Trophoblast cell (in vitro differentiated cells and primary cell): Measurements from ENCODE around the gene TSR3.
A peak's percentile ranks its signal among the peaks of the same experiment; 100 is the strongest.

Source experiments
- DNase-seq, 2 donors: peaks; one replicate each; pipeline ENCODE4 v3.0.0-alpha.2; 2016
- H2AFZ ChIP-seq: 2 replicates; pipeline ENCODE4 v1.6.1; 2013; ENCODE audit warnings: low read length, moderate library complexity, mild to moderate bottlenecking; ENCODE audit not compliant: insufficient read depth, poor library complexity
- H2AK5ac ChIP-seq: 2 replicates; pipeline ENCODE4 v1.6.1; 2013; ENCODE audit warnings: mild to moderate bottlenecking, low read length
- H2BK120ac ChIP-seq: 2 replicates; pipeline ENCODE4 v1.6.1; 2013; ENCODE audit warnings: low read length, mild to moderate bottlenecking, moderate library complexity; ENCODE audit not compliant: insufficient read depth, poor library complexity
- H2BK12ac ChIP-seq: 2 replicates; pipeline ENCODE4 v1.6.1; 2013; ENCODE audit warnings: mild to moderate bottlenecking, low read length, moderate library complexity
- H2BK5ac ChIP-seq: 2 replicates; pipeline ENCODE4 v1.6.1; 2013; ENCODE audit warnings: low read length, low read depth, moderate library complexity, mild to moderate bottlenecking; ENCODE audit not compliant: poor library complexity
- H3K14ac ChIP-seq: 2 replicates; pipeline ENCODE4 v1.6.1; 2013; ENCODE audit warnings: mild to moderate bottlenecking, low read length
- H3K18ac ChIP-seq: 2 replicates; pipeline ENCODE4 v1.6.1; 2013; ENCODE audit warnings: mild to moderate bottlenecking, low read length
- H3K23ac ChIP-seq: 2 replicates; pipeline ENCODE4 v1.6.1; 2013; ENCODE audit warnings: low read length
- H3K27ac ChIP-seq: 2 replicates; pipeline ENCODE4 v1.5.1; 2013; ENCODE audit warnings: low read depth, mild to moderate bottlenecking, inconsistent platforms, low read length, moderate library complexity
- H3K27me3 ChIP-seq: 2 replicates; pipeline ENCODE4 v1.6.1; 2013; ENCODE audit warnings: inconsistent platforms, mild to moderate bottlenecking, low read length, moderate library complexity; ENCODE audit not compliant: insufficient read depth
- H3K36me3 ChIP-seq, 2 experiments: 1 replicate in 1 of 2; 2 replicates in 1 of 2; pipeline ENCODE4 v1.6.1; 2013; ENCODE audit warnings: low read length in 2 of 2, mild to moderate bottlenecking in 2 of 2, moderate library complexity in 1 of 2; ENCODE audit not compliant: insufficient read depth in 2 of 2, control insufficient read depth in 1 of 2
- H3K4ac ChIP-seq: 2 replicates; pipeline ENCODE4 v1.6.1; 2013; ENCODE audit warnings: low read depth, mild to moderate bottlenecking, low read length, moderate library complexity
- H3K4me1 ChIP-seq, 2 experiments: 1 replicate in 1 of 2; 2 replicates in 1 of 2; pipeline ENCODE4 v1.6.1; 2013; ENCODE audit warnings: low read length in 2 of 2, mild to moderate bottlenecking in 2 of 2, moderate library complexity in 1 of 2; ENCODE audit not compliant: insufficient read depth in 2 of 2, control insufficient read depth in 1 of 2
- H3K4me2 ChIP-seq: 2 replicates; pipeline ENCODE4 v1.6.1; 2013; ENCODE audit warnings: inconsistent platforms, mild to moderate bottlenecking, low read length, moderate library complexity
- H3K4me3 ChIP-seq: 2 replicates; pipeline ENCODE4 v1.5.1; 2013; ENCODE audit warnings: mild to moderate bottlenecking, low read depth, low read length, inconsistent platforms
- H3K79me1 ChIP-seq: one replicate; pipeline ENCODE4 v1.6.1; 2013; ENCODE audit warnings: low read length
- H3K79me2 ChIP-seq: 2 replicates; pipeline ENCODE4 v1.6.1; 2013; ENCODE audit warnings: low read length, mild to moderate bottlenecking; ENCODE audit not compliant: control insufficient read depth, insufficient read depth, poor library complexity
- H3K9ac ChIP-seq: 2 replicates; pipeline ENCODE4 v1.6.1; 2013; ENCODE audit warnings: mild to moderate bottlenecking, low read length
- H3K9me3 ChIP-seq: 2 replicates; pipeline ENCODE4 v1.6.1; 2013; ENCODE audit warnings: low read depth, mild to moderate bottlenecking, control low read depth, inconsistent platforms, low read length; ENCODE audit not compliant: insufficient read depth
- H4K12ac ChIP-seq: 2 replicates; pipeline ENCODE4 v1.6.1; 2013; ENCODE audit warnings: low read depth, mild to moderate bottlenecking, low read length, moderate library complexity
- H4K8ac ChIP-seq: 2 replicates; pipeline ENCODE4 v1.6.1; 2013; ENCODE audit warnings: low read depth, mild to moderate bottlenecking, low read length, moderate library complexity
- H4K91ac ChIP-seq: one replicate; pipeline ENCODE4 v1.6.1; 2013; ENCODE audit warnings: low read depth, mild to moderate bottlenecking, low read length, moderate library complexity
- WGBS: extraction: QIAGEN DNeasy Blood & Tissue Kit; methylation state at CpG from one replicate; pipeline ENCODE4 v1.1.7; 2013; ENCODE audit warnings: missing lambda C conversion rate; ENCODE audit not compliant: insufficient read length, insufficient coverage; ENCODE audit errors: extremely low coverage; 5-methylcytosine and 5-hydroxymethylcytosine counted together

The TSR3 gene

GRCh38 chr16:1340730-1341494, 10.8 kb downstream of the TSR3 start:
- Histone ChIP-seq H3K23ac (no peak overlapping the region), H3K27ac (no peak overlapping the region), H3K18ac (no peak overlapping the region), H3K4ac (no peak overlapping the region), H4K8ac (no peak overlapping the region), H4K91ac (no peak overlapping the region), H3K9me3 (peaks cover 8% of the 10 kb centered on the region), H4K12ac (no peak overlapping the region), H3K79me1 (no peaks in the 10 kb centered on the region), H2BK12ac (no peak overlapping the region), H3K9ac (no peak overlapping the region), H3K27me3 (peaks cover 4% of the 10 kb centered on the region), H3K4me2 (no peak overlapping the region), H3K4me1 (peaks cover 0 to 4% of the 10 kb centered on the region in 2 experiments), H3K79me2 (no peaks in the 10 kb centered on the region), H2AFZ (no peak overlapping the region), H3K4me3 (peak overlapping the region; percentile 46), H3K14ac (no peak overlapping the region), H2BK5ac (no peak overlapping the region), H2AK5ac (no peak overlapping the region), H3K36me3 (no peaks in the 10 kb centered on the region), H2BK120ac (no peak overlapping the region)
- no CpG with 5 or more reads among the region's 36 CpGs for WGBS
- DNase-seq, result no peak

GRCh38 chr16:1338855-1339675, 12.6 kb downstream of the TSR3 start:
- no peak overlapping the region for H2AFZ ChIP-seq
- no peak overlapping the region for H2AK5ac ChIP-seq
- H4K12ac ChIP-seq, result no peak overlapping the region
- H3K4me2 ChIP-seq, result no peak overlapping the region
- H2BK5ac ChIP-seq, result no peak overlapping the region
- H3K36me3 ChIP-seq, result no peaks in the 10 kb centered on the region
- H3K18ac ChIP-seq, result no peak overlapping the region
- no peak overlapping the region for H3K4me3 ChIP-seq
- H4K91ac ChIP-seq, result no peak overlapping the region
- no peak overlapping the region for H2BK12ac ChIP-seq
- peaks cover 0 to 5% of the 10 kb centered on the region in 2 experiments for H3K4me1 ChIP-seq
- no peaks in the 10 kb centered on the region for H3K79me2 ChIP-seq
- no peak overlapping the region for H3K27ac ChIP-seq
- no CpG with 5 or more reads among the region's 31 CpGs for WGBS
- no peak overlapping the region for H3K23ac ChIP-seq
- H3K9ac ChIP-seq, result no peak overlapping the region
- H4K8ac ChIP-seq, result no peak overlapping the region
- no peak overlapping the region for H3K4ac ChIP-seq
- H3K27me3 ChIP-seq, result peaks cover 23% of the 10 kb centered on the region
- H3K14ac ChIP-seq, result no peak overlapping the region
- H2BK120ac ChIP-seq, result no peak overlapping the region
- H3K9me3 ChIP-seq, result peaks cover 11% of the 10 kb centered on the region
- H3K79me1 ChIP-seq, result no peaks in the 10 kb centered on the region
- no peak for DNase-seq

- Histone ChIP-seq H2AFZ (no peak overlapping the region), H3K27ac (no peak overlapping the region), H4K8ac (no peak overlapping the region), H4K91ac (no peak overlapping the region), H3K9ac (no peak overlapping the region), H3K4me1 (peaks cover 1 to 11% of the 10 kb centered on the region in 2 experiments), H3K36me3 (no peaks in the 10 kb centered on the region), H4K12ac (no peak overlapping the region), H3K79me2 (no peaks in the 10 kb centered on the region), H2AK5ac (no peak overlapping the region), H3K4me3 (no peak overlapping the region), H3K27me3 (peaks cover 30% of the 10 kb centered on the region), H3K23ac (no peak overlapping the region), H3K4me2 (no peak overlapping the region), H3K79me1 (no peaks in the 10 kb centered on the region), H2BK5ac (no peak overlapping the region), H3K9me3 (peaks cover 11% of the 10 kb centered on the region), H2BK120ac (no peak overlapping the region), H3K18ac (no peak overlapping the region), H2BK12ac (no peak overlapping the region), H3K14ac (no peak overlapping the region), H3K4ac (no peak overlapping the region)
- no CpG with 5 or more reads among the region's 30 CpGs for WGBS
- peak; percentile 29 to 68 for DNase-seq
These were observed 13.5 kb downstream of the TSR3 start for GRCh38 chr16:1338119-1338730.

- H3K14ac ChIP-seq, result no peak overlapping the region
- no peaks in the 10 kb centered on the region for H3K79me1 ChIP-seq
- no peak overlapping the region for H2AFZ ChIP-seq
- peaks cover 37% of the 10 kb centered on the region for H3K27me3 ChIP-seq
- no peak overlapping the region for H2BK120ac ChIP-seq
- no peaks in the 10 kb centered on the region for H3K79me2 ChIP-seq
- no peak overlapping the region for H3K4me3 ChIP-seq
- peaks cover 7 to 13% of the 10 kb centered on the region in 2 experiments for H3K4me1 ChIP-seq
- H4K91ac ChIP-seq, result no peak overlapping the region
- no peak overlapping the region for H3K9ac ChIP-seq
- no peak overlapping the region for H4K8ac ChIP-seq
- H3K4ac ChIP-seq, result no peak overlapping the region
- no peak overlapping the region for H2BK5ac ChIP-seq
- no peaks in the 10 kb centered on the region for H3K36me3 ChIP-seq
- no peak overlapping the region for H3K18ac ChIP-seq
- WGBS, result no CpG with 5 or more reads among the region's 9 CpGs
- H2AK5ac ChIP-seq, result no peak overlapping the region
- no peak overlapping the region for H4K12ac ChIP-seq
- peaks cover 10% of the 10 kb centered on the region for H3K9me3 ChIP-seq
- H3K27ac ChIP-seq, result no peak overlapping the region
- no peak for DNase-seq
- no peak overlapping the region for H2BK12ac ChIP-seq
- H3K23ac ChIP-seq, result no peak overlapping the region
- H3K4me2 ChIP-seq, result no peak overlapping the region
These were observed 14.2 kb downstream of the TSR3 start for GRCh38 chr16:1337486-1337885.
